ENCODE results near the gene USP38.
"Not testable (repeated sequence)": the region's sequence is repeated elsewhere in the genome, so short reads cannot be mapped to it uniquely, and the experiment has no call there.

The USP38 gene

GRCh38 chr4:143215873-143216272 is 31.2 kb downstream of the USP38 start:
- DNase-seq (ENCODE audit: low spot score): no peak

DNA sequence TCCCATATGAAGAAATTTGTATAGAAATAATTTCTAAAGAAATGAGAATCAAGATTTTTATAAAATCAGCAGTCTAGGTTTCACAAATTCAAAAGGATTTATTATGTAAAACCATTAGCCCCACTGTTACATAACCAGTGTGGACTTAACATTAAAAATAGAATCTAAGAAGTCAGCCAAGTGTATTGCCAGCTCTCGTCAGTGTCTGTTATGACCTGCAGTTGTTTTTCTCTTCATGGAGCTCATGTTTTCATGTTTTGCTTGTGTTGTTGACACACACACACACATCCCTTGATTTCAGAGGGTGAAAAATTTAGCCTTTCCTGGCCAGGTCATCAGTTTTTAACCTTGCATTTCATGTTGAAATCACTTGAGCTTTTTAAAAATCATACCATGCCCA is 39.5 kb downstream of the USP38 start:
- DNase-seq (ENCODE audit: low spot score): no peak

DNA sequence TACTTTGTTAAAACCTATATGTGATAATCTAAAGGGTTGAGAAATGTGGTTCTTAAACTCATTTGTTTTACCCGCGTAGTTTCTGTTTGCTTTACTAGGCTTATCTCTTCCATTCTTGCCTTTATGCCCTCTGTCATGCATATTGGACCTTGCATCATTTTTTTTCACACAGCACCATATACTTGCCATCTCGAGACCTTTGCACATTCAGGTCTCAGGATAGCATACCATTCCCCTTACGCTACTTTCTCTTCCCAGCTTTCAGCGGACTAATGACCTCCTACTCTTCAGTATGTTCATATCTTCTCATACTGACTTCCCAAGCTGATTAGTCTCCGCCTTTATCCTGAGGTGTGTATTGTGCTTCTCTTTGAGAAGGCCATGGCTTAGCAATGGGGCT is 40.5 kb downstream of the USP38 start:
- peak; percentile 38 for DNase-seq (ENCODE audit: low spot score)

DNA sequence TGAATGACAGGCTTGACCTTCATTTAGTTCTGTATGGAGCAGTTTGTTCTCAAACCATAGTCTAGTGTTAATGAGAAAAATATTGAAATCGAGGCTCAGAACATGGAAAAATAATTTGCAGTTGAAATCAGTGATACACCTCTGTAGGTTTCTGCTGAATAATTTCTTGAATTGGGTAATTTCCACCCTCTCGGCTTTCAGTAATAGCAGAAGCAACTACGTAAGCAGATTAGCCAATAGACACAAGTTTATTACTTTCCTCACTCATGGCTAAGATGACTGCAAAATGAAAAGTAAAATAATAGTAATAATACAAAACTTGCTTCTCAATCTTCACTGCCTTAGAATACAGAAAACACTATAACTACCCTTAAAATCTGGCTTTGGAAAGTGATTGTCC is 46.0 kb downstream of the USP38 start:
- DNase-seq (ENCODE audit: low spot score): no peak

DNA sequence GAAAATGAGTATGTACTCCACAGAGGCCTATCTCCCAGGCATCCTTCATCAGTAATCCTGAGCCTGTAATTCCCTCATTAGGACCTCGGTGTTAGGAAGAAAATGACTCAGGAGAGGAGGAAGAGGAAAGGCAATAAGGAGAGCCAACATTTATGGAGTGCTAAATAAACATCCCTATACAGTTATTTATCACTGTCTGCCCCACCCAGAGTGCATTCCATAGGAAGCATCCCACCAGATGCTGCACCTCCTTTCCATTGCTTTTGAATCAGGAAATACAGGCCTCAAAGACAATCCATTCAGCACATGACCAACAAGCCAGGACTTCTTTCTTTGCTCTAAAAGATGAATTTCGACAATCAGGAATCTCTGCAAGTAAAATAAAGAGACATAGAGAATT is 47.6 kb downstream of the USP38 start:
- DNase-seq (ENCODE audit: low spot score): peak; percentile 28

GRCh38 chr4:143234153-143234552 is 49.4 kb downstream of the USP38 start:
- no peak for DNase-seq (ENCODE audit: low spot score)

DNA sequence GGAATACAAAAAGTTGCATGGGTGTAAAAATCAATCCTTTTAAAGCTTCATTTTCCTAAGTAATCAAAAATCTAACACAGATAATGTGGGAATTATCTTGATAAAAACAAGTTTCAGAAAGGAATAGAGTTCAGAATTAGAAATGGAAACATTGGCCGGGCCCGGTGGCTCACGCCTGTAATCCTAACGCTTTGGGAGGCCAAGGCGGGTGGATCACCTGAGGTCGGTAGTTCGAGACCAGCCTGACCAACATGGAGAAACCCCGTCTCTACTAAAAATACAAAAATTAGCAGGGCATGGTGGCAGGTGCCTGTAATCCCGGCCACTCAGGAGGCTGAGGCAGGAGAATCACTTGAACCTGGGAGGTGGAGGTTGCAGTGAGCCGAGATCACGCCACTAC is 52.5 kb downstream of the USP38 start:
- not testable (repeated sequence) for DNase-seq (ENCODE audit: low spot score)

GRCh38 chr4:143240939-143241679 is 56.4 kb downstream of the USP38 start:
- no peak for DNase-seq (ENCODE audit: low spot score)

- no peak for DNase-seq (ENCODE audit: low spot score)
Observed at GRCh38 chr4:143241892-143242291, 57.2 kb downstream of the USP38 start.

DNA sequence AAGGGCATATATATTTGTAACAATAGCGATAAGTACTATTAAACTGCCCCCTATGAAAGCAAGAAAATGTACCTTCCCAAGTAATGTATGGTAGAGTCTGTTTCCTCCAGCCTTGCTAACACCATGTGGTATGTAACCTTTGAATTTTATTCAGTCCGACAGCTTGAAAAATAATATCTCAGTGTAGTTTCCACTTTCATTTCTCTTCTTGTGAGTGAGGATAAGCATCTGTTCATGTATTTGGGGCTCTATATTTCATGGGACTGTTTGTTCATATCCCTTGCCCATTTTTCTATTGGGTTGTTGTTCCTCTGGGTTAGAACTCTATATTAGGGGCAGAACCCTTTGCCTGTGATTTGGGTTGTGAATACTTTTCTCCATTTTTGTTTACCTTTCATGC is 58.3 kb downstream of the USP38 start:
- no peak for DNase-seq (ENCODE audit: low spot score)

- DNase-seq (ENCODE audit: low spot score): no peak
Observed at GRCh38 chr4:143246977-143247376, 62.3 kb downstream of the USP38 start.

- DNase-seq (ENCODE audit: low spot score): no peak
Observed at GRCh38 chr4:143247866-143248265, 63.1 kb downstream of the USP38 start.

GRCh38 chr4:143248827-143249226 is 64.1 kb downstream of the USP38 start:
- DNase-seq (ENCODE audit: low spot score): no peak

DNA sequence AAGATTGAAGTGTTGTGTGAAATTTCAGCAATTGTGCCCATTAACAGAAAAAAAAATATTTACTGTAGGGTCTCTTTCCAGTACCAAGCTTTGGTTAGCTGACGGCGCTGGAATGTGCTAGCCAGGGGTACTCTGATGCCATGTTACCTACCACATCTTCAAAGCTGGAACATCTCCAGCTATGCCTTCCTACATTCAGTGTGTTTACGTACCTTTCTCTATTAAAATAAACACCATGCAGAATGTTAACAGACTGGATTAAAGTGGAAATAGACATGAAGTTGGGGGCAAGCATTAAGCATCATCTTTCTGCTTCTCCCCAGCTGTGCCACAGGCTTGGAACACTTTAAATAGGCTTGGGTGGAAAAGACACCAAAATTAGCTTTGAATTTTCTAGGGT is 65.9 kb downstream of the USP38 start:
- DNase-seq (ENCODE audit: low spot score): no peak

DNA sequence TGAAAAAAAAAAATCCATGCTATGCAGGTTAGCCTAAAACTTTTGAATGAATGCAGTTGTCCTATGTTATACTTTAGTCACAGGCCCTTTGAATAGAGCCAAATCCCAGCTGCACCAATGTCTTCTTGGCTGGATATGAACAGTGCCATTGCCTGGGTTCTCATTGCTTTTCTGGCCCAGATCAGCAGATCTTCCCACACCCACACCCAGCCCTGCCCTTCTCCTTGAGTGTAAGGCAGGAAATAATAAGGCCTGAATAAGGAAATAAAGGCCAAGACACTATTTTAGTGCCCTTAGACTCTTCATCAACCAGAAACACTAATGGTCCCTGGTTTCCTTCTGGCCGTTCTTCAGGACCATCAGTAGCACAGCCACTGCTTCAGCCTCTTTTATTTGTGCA is 66.6 kb downstream of the USP38 start:
- DNase-seq (ENCODE audit: low spot score): no peak

DNA sequence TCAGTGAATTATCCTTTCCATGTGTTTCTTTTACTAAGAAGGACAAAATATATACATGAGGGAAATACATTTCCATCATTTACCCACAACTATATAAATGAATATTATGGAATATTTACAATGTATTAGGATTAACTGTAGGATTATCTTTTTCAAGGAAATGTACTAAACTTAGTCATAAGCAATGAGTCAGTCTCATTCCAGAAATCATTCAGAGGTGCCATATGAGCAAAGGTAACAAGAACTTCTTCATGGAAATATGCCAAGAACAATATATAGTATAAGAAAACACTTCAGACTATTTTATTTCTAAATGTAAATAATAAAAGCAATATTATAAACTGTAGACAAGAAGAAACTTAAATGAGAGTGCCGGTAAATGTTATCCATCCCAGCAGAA is 67.1 kb downstream of the USP38 start:
- peak; percentile 18 for DNase-seq (ENCODE audit: low spot score)

- DNase-seq (ENCODE audit: low spot score): no peak
Observed at GRCh38 chr4:143252478-143252877, 67.8 kb downstream of the USP38 start.

DNA sequence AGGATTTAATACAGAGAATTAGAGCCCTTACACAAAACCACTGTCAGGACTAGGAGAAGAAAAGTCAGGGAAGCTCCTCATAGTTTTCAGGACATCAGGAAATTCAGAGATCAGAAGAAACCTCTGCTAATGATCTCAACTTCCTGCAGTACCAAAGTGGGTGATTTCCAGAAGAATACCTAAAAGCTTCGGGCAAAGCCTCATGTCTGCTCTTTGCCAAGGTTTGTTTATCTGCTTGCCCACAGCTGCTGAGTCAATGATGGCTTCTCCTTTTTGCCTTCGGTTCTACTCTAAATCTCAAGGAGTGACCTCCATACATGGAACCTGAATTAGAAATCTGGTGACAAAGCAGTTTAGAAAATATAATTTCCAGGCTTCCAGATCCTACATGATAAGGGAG is 68.4 kb downstream of the USP38 start:
- DNase-seq (ENCODE audit: low spot score): no peak

DNA sequence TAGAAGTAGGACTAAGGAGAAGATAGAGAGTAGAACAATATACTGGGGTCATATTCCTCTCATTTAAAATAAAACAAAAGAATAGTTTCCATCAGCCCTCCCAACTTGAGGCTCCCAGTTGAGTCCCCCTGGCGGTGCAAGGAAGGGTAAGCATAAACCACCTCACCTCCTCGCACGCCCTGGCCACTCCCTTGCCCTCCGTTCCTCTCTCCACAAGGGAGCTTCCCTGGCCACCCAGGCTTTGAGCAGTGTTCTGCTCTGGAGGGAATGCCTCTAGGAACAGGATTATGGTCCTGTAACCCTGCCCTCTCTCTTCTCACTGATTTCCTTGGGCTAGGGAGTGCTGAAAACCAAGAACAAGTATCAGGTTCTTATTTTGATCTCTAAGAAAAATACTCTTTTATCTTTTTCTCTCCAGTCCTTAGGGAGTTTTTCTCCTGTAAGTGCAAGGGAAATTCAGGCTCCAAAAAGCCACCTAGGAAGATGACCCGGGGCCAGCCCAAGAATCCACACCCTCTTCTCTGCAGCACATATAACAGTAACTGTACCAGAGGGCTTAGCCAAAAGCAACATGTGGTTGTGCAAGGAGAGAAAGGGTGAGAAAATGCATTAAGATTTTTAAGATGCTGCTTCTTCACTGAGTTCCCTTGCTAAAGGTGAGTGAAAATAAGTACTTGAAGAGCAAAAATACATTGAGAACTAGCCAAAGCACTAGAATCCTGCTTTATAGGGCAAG is 69.9 kb downstream of the USP38 start:
- no peak for DNase-seq (ENCODE audit: low spot score)

DNA sequence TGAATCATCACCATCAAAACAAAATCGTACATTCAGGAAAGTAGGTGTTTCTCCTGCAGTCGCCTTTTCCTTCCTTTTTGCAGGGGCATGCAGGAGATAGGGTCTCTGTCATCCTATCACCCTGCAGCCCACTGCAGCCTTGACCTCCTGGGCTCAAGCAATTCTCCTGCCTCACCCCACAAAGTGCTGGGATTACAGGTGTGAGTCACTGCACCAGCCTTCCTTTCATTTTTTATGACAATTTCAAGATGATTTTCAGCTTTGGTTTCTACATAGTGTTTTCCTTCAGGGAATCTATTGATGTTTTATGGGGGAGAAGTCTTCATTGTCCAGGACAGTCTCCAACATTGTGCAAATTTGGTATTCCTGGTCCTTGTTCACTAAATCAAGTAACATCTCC is 71.7 kb downstream of the USP38 start:
- no peak for DNase-seq (ENCODE audit: low spot score)

DNA sequence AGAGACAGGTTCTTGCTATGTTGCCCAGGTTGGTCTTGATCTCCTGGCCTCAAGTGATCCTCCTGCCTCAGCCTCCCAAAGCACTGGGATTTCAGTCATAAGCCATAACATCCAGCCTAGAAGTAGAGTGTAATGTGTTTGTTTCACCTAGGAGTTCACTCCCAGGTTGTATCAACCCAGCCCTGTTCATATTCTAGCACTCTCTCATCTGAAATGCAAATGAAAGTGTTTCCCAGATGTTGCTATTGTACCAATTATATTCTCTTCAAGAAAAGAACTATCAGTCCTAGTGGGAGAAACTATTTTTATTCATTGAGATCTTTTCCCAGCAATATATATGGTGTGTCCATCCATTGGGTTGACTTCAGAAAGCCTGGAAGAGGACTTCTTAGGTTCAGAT is 72.6 kb downstream of the USP38 start:
- DNase-seq (ENCODE audit: low spot score): no peak

- no peak for DNase-seq (ENCODE audit: low spot score)
Observed at GRCh38 chr4:143260750-143261149, 76.0 kb downstream of the USP38 start.

- DNase-seq (ENCODE audit: low spot score): no peak
Observed at GRCh38 chr4:143262838-143263237, 78.1 kb downstream of the USP38 start.

DNA sequence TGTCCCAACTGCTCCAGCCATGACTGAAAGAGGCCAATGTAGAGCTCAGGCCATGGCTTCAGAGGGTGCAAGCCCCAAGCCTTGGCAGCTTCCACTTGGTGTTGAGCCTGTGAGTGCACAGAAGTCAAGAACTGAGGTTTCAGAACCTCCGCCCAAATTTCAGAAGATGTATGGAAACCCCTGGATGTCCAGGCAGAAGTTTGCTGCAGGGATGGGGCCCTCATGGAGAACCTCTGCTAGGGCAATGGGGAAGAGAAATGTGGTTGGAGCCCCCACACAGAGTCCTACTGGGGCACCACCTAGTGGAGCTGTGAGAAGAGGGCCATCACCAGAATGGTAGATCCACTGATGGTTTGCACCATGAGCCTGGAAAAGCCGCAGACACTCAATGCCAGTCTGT is 83.0 kb downstream of the USP38 start:
- not testable (repeated sequence) for DNase-seq (ENCODE audit: low spot score)

All from LoVo (cell line).